ENCODE data around the gene LRRN2.
"Not testable (repeated sequence)": the region's sequence is repeated elsewhere in the genome, so short reads cannot be mapped to it uniquely, and the experiment has no call there.

The LRRN2 gene

GRCh38 chr1:204647114-204647804, 38.3 kb downstream of the LRRN2 start:
- DNase-seq = peak; percentile 82
- in situ Hi-C loops (cut with HindIII; ENCODE audit: low pct_ligation_motif_present, low pct_unique_long_range_greater_than_20kb, low sequenced_read_pairs) = no loop called here

DNA sequence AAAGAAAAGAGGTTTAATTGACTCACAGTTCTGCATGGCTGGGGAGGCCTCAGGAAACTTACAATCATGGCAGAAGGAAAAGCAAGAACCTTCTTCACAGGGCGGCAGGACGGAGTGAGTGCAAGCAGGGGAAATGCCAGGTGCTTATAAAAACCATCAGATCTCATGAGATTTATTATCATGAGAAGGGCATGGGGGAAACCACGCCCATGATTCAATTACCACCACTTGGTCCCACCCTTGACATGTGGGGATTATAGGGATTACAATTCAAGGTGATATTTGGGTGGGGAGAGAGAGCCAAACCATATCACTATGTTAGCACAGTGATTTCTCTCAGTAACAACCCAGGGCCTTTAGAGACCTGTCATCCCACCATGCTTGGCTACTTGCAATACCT, 39.9 kb downstream of the LRRN2 start:
- no peak for DNase-seq
- in situ Hi-C loops (cut with HindIII; ENCODE audit: low pct_ligation_motif_present, low pct_unique_long_range_greater_than_20kb, low sequenced_read_pairs) = no loop called here

GRCh38 chr1:204645251-204645650, 40.3 kb downstream of the LRRN2 start:
- in situ Hi-C loops (cut with HindIII; ENCODE audit: low pct_ligation_motif_present, low pct_unique_long_range_greater_than_20kb, low sequenced_read_pairs) = no loop called here
- DNase-seq = no peak

DNA sequence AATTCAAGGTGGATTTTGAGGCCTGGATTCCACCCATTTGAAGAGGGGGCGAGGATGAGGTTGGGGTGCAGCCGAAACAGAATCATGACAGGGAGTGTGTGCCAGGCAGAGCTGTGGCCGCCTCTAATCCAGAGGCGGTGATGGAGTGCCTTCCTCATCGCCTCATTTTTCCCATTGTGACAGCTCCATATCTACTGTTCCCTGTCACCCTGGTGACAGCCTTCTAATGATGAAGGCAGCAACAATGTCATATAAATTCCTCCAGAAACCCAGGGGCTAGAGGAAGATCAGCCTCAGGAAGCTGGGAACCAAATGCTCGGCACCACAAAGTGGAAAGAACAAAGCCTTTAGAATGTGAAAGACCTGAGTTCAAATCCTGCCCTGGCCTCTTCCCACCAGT, 42.0 kb downstream of the LRRN2 start:
- no peak for DNase-seq
- in situ Hi-C loops (cut with HindIII; ENCODE audit: low pct_ligation_motif_present, low pct_unique_long_range_greater_than_20kb, low sequenced_read_pairs) = no loop called here

- DNase-seq = no peak
- in situ Hi-C loops (cut with HindIII; ENCODE audit: low pct_ligation_motif_present, low pct_unique_long_range_greater_than_20kb, low sequenced_read_pairs) = no loop called here
Observed at GRCh38 chr1:204641936-204642335, 43.6 kb downstream of the LRRN2 start.

GRCh38 chr1:204641455-204641854, 44.1 kb downstream of the LRRN2 start:
- in situ Hi-C loops (cut with HindIII; ENCODE audit: low pct_ligation_motif_present, low pct_unique_long_range_greater_than_20kb, low sequenced_read_pairs) = no loop called here
- no peak for DNase-seq

GRCh38 chr1:204640578-204640977, 45.0 kb downstream of the LRRN2 start:
- in situ Hi-C loops (cut with HindIII; ENCODE audit: low pct_ligation_motif_present, low pct_unique_long_range_greater_than_20kb, low sequenced_read_pairs) = no loop called here
- DNase-seq = no peak

DNA sequence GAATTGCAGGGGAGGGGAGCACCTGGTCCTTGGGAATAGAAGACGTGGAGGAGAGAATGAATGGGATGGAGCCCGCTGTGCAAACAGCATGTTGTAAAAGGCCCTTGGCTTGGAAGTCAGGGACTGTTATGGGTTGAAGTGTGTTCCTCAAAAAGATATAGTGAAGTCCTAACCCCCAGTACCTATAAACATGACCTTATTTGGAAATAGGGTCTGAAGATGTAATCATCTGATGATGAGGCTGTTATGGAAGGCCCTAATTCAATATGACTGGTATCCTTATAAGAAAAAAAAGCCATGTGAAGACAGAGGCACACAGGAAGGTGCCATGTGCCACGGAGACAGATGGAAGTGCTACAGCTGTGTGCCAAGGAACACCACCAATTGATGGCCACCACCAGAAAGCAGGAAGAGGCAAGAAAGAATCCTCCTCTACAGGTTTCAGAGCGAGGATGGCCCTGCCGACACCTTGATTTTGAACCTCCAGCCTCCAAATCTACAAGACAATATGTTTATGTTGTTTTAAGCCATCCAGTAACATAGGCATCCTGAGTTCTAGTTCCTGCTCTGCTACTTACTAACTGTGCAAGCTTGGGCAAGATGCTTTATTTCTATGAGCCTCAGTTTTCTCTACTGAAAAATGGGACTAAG, 51.2 kb downstream of the LRRN2 start:
- in situ Hi-C loops (cut with HindIII; ENCODE audit: low pct_ligation_motif_present, low pct_unique_long_range_greater_than_20kb, low sequenced_read_pairs) = no loop called here
- DNase-seq = no peak

DNA sequence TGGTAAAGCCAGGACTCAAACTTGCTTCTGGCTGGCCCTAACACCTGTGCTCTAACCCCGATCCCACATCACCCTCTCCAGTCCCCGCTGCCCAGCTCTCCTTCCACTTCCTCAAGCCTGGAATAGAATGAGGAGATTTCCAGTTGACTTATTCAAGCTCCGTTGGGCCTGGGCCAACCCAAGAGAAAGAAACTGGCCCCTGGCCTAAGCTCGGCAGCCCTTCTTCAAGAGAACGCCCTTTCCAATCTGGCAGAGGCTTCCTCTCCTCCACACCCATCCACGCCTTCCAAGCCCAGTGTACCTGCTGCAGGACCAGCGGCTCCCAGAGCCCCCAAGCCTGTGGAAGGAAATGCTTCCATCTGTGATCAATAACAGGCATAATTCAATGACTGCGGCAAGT, 51.9 kb downstream of the LRRN2 start:
- in situ Hi-C loops (cut with HindIII; ENCODE audit: low pct_ligation_motif_present, low pct_unique_long_range_greater_than_20kb, low sequenced_read_pairs) = no loop called here
- no peak for DNase-seq

DNA sequence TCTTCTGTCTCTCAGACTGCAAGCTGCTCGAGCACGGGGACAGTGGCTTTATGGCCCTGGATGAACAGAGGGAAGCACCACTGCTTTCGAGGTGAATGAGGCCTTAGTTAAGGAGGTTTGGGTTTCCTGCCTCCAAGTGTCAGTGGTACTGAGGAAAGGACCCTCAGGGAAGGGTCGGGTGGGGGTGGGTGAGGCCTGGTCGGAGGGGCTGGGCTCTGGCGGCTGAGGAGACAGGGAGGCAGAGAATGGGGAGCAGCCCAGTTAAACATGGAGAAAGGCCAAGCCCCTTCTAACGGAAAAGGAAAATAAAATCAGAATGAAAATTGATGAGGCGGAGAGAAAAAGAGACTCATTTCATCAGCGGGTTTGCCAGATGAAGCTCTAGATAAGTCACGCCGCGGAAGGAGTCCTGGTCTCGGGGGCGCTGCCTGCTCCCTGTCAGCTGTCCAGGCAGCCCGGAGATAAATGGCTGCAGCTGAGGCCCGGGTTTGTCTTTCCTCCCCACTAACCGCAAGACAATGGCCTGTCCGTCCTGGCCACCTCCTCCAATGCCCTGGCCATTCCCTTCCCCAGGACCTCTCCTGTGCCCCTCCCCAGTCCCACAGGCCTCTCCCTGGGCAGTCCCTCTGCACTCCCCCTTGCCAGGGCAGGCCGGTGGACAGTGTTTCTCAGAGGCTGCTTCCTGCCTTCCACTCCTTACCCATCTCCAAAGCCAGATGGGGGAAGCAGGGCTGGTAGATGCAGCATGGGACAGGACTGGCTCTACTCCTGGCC, 55.2 kb downstream of the LRRN2 start:
- DNase-seq = no peak
- in situ Hi-C loops (cut with HindIII; ENCODE audit: low pct_ligation_motif_present, low pct_unique_long_range_greater_than_20kb, low sequenced_read_pairs) = no loop called here

DNA sequence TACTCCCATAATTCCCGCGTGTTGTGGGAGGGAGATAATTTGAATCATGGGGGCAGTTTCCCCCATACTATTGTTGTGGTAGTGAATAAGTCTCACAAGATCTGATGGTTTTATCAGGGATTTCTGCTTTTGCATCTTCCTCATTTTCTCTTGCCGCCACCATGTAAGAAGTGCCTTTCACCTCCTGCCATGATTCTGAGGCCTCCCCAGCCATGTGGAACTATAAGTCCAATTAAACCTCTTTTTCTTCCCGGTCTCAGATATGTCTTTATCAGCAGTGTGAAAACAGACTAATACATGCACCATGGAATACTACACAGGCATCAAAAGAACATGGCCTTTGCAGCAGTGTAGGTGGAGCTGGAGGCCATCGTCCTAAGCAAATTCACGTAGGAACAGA, 56.1 kb downstream of the LRRN2 start:
- DNase-seq; in situ Hi-C loops (cut with HindIII; ENCODE audit: low pct_ligation_motif_present, low pct_unique_long_range_greater_than_20kb, low sequenced_read_pairs): not testable (repeated sequence)

GRCh38 chr1:204628868-204629267, 56.7 kb downstream of the LRRN2 start:
- in situ Hi-C loops (cut with HindIII; ENCODE audit: low pct_ligation_motif_present, low pct_unique_long_range_greater_than_20kb, low sequenced_read_pairs) = no loop called here
- DNase-seq = no peak

GRCh38 chr1:204627436-204627835, 58.1 kb downstream of the LRRN2 start:
- in situ Hi-C loops (cut with HindIII; ENCODE audit: low pct_ligation_motif_present, low pct_unique_long_range_greater_than_20kb, low sequenced_read_pairs) = no loop called here
- no peak for DNase-seq

DNA sequence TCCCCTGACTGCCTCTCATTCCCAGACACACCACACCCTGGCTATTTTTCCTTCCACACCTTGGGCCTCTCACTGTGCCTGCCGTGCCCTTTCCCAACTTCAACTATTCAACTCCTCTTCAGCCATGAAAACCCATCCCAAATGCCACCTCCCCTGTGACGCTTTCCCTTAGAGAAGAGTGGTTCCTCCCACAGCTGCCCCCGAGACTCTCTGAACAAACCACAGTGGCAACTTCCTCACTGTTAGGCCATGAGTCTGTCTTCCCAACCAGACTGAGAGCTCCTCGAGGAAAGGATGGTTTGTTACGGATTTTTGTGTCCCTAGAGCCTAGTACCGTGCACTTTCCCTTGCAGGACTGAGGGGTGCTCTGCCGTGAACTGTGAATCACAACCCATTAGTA, 59.2 kb downstream of the LRRN2 start:
- in situ Hi-C loops (cut with HindIII; ENCODE audit: low pct_ligation_motif_present, low pct_unique_long_range_greater_than_20kb, low sequenced_read_pairs) = no loop called here
- no peak for DNase-seq

DNA sequence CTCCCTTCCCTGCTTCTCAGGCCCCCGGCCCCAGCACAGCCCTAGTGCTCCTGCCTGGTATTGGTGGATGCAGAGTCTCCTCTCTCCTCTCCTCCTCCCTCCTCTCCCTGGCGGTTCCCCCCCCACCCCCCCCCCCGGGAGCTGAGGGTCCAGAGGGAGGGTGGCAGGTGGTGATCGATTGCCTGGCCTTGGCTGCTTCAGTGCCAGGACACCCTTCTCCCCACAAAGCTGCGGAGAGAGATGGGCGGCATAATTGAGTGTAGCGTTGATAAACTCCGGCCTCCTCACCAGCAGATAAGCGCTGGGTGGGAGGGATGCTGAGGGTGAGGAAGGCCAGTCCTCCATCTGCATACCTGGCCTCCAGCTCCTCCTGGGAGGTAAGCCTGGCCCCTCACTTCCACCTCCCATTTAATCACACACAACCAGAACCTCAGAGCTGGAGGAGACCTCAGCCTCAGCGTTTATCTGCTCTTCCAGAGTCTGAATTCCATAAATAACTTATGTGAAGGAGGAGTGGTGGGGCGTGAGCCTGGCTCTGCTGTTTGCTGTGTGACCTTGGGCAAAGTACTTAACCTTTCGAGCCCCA, 60.8 kb downstream of the LRRN2 start:
- in situ Hi-C loops (cut with HindIII; ENCODE audit: low pct_ligation_motif_present, low pct_unique_long_range_greater_than_20kb, low sequenced_read_pairs) = no loop called here
- no peak for DNase-seq

- in situ Hi-C loops (cut with HindIII; ENCODE audit: low pct_ligation_motif_present, low pct_unique_long_range_greater_than_20kb, low sequenced_read_pairs) = no loop called here
- peak; percentile 48 for DNase-seq
Observed at GRCh38 chr1:204623894-204624361, 61.6 kb downstream of the LRRN2 start.

DNA sequence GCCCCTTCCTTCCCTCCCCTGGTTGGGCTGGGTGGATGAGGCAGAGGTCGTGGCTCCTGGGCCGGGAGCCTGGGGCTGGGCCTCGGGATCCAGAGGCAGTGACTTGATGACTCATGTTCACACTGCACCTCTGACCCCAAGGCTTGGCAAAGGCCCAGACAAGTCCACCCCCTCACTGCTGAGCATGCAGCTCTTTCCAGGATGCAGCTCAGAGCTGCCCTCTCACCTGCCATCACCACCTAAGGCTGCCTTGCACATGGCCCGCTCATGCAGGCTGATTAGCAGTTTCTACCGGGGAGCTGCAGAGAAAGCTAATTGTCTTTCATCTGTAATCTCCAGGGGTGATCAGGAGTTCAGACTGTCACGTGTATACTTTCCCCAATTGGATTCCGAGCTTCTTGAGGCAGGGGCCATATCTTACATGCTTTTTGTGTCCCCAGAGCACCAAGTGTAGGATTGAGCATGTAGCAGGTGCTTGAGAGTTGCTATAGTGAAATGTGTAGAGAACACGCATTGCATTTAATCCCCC, 62.1 kb downstream of the LRRN2 start:
- in situ Hi-C loops (cut with HindIII; ENCODE audit: low pct_ligation_motif_present, low pct_unique_long_range_greater_than_20kb, low sequenced_read_pairs) = no loop called here
- peak; percentile 55 for DNase-seq

- in situ Hi-C loops (cut with HindIII; ENCODE audit: low pct_ligation_motif_present, low pct_unique_long_range_greater_than_20kb, low sequenced_read_pairs) = no loop called here
Observed at GRCh38 chr1:204621996-204622395, 63.5 kb downstream of the LRRN2 start.

GRCh38 chr1:204621396-204621795, 64.1 kb downstream of the LRRN2 start:
- in situ Hi-C loops (cut with HindIII; ENCODE audit: low pct_ligation_motif_present, low pct_unique_long_range_greater_than_20kb, low sequenced_read_pairs) = no loop called here
- no peak for DNase-seq

More at GRCh38 chr1:204621996-204622395, 63.5 kb downstream of the LRRN2 start:
- no peak for DNase-seq

Measured in ACHN (cell line).